Measurements from ENCODE around the gene KCNE3.
A peak's percentile ranks its signal among the peaks of the same experiment; 100 is the strongest.

The KCNE3 gene

DNA sequence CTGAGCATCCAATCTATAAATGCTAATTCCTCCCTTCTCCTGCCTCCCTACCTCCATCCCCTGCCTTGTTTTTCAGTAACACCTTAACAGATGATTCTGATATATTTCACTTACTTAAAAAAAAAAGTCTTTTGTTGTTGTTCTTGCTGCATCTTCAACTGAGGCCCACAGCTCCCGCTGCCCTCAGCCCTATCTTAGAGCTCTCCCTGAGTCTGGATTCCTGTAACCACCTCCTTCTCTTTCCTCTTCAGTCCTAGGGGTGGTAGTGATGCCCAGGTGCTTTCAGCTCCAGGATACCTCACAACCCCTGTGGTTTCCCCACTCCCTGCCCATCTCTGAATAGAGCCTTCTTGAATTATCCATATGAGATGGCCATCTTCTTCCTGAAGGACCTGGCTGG lies 3.7 kb upstream of the KCNE3 start:
- no peak for DNase-seq

DNA sequence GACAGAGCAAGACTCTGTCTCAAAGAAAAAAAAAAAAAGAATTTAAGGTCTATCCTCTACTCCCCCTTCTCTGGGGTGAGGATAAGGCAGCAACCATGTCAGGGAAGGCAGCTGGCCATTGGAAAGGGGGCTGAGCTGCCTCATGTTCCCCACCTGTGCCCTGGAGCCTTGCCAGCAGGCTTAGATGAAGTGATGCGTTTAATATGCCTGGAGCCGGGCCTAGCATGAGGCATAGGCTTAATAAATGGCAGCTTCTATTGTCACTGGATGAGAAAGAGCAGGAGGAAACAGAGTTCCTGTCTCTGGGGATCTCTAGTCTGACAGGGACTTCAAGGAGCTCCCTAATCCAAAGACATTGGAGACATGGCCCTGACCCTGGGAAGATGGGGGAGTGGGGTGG lies 3.2 kb upstream of the KCNE3 start:
- no peak for DNase-seq

DNA sequence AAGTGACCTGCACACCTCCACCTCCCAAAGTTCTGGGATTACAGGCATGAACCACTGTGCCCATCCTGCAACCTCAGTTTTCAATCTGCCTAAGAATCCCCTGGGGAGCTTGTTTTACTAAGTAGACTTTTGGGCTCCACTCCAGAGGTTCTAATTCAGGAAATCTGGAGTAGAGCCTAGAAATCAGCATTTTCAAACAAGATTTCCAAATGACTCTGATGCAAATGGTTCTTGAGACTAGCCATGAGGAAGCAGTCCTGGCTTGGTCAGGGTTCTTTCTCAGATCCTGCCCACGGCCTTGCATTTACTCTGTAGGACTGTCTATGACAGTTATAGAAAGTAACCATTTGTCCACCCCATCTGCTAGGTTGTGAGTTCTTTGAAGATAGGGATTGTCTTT lies 1.6 kb upstream of the KCNE3 start:
- DNase-seq = no peak

DNA sequence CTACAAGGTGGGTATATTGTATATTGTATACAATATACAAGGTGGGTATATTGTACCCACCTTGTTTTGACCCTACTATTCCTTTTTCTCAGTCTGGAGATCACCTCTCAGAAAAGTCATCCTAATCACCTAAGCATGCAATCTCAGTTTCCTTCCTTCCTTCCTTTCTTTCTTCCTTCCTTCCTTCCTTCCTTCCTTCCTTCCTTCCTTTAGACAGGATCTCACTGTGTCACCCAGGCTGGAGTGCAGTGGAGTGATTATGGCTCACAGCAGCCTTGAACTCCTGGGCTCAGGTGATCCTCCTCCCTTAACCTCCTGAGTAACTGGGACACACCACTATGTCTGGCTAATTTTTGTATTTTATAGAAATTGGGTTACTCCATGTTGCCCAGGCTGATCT lies 1.2 kb upstream of the KCNE3 start:
- DNase-seq = no peak

DNA sequence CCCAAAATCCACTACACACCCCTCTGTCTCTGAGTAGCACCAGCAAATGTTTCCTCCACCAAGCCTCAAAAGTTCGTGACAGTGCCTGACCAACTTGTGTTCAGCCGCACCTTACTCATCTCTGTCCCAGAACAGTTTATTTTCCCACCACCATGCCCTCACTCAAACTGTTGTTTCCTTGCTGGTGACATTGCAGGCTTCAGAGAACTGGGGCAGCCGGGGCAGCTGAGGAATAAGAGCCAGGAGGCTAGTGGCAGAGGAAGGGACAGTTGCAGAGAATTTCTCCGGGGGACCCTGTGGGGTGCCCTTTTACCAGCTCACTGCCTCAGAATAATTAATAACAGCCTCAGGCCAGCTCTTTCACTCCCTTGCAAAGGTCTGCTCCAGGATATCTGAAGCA lies 709 bp upstream of the KCNE3 start:
- no peak for DNase-seq

DNA sequence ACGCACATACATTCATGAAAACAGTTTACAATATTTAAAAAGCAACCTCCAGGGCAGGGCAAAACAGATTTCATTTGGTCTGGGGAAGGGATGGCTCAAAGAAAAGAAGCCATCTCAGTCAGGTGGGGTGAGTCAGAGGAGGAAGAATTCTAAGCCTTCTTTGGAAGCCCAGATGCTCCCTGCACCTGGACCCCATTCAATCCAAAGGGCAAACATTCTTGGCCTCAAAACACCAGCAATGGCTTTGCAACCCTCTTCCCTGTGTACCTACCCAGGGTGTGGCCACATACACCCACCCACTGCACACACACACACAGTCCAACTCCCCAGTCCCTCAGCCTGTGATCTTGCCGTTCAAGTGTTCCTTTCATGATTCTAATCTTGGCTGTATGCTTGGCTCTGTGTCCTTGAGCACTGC lies 2.0 kb downstream of the KCNE3 start:
- DNase-seq = no peak

DNA sequence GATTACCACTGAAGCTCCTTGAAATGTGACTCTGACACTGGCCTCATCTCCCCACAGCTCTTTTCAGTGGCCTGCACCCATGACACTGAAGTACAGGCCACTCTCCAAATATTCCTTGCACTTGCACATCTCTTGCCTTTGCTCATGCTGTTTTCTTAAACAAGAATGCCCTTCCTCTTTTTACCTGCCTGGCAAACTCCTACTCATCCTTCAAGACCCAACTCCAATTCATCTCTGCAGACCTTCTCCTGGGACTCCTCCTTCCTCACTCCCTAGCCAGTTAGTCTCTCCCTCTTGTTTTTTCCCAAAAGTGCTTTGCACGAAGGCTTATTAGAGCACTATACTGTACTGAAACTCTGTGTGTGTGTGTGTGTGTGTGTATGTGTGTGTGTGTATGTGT lies 2.6 kb downstream of the KCNE3 start:
- DNase-seq = no peak

DNA sequence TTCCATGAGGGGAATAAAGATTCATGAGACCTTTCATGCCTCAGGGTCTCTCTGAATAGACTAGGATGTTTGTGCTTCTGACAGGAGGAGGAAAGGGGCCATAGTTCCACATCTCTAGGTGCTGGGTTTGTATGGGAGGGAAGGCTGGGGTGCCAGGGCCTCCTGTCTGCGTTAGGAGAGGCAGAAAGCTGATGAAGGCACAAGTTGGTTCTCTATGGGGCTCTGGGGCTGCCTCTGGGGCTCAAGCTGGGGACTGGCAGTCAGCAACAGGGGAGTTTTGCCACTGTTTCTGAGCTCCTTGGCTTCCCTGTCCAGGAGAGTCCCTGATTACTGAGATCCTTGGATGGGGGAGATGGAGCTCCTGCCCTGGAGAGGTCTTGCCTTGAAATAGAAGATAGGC lies 4.1 kb downstream of the KCNE3 start:
- no peak for DNase-seq

DNA sequence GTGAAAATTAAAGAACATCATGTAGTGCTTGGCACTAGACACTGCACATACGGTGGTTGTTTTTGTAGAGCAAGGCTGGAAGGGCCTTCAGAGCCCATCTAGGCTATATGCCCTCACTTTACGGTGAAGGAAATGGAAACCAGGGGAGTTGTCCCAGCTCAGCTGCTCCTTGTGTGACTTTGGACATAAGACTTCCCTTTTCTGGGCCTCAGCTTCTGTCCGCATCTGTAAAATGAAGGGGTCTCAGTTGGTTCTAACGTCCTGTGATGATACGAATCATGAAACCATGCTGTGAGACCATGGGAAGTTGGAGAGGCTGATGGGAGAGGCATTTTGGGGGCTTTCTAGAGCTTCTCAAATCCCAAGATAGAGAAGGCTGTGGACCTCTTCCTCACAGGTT lies 4.7 kb downstream of the KCNE3 start:
- no peak for DNase-seq

DNA sequence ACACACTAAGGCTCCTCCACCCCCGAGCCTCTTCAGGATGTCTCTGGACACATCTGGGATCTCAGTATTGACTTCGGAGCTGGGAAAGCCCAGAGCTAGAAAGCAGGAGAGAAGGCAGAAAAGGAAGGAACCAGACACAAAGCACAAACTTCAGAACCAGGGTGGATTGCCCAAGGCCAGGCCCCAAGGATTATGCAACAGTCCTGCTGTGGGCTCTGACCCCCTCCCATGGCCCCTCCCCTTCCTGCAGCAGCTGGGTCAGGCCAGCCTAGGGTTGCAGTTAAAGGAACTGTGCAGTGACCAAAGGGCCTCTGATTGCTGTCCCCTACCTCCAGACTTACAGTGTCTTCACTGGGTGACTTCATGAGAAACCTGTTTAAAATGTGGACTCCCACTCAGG lies 5.3 kb downstream of the KCNE3 start:
- peak; percentile 31 for DNase-seq

DNA sequence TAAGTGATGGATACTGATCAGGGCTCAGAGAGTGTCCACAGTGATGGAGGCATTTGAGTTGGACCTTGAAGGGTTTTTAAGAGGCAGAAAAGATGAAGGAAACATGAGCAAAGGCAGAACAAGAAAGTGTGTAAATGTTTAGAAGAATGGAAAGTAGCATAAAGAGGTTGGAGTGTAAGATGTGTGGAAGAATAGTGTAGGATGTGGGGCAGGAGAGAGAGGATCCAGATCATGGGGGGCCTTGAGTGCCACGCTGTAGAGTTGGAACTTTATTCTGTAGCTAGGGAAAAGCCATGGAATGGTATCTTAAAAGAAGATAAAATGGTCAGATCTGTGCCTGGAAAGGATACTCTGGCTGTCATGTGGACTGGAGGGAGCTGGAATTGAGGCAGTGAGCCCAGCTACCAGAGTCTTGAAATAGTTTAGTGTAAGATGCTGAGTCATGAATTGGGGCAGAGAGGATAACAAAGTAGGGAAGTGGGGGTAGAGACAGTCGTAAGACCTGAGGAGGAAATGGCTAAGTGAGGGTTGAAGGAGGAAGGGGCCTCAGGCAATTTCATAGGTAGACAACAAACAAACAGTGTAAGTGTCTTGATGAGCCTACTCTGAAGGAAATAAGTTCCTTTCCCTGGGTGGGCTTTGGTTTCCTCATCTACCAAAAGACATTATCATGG lies 6.7 kb downstream of the KCNE3 start:
- peak; percentile 40 for DNase-seq

DNA sequence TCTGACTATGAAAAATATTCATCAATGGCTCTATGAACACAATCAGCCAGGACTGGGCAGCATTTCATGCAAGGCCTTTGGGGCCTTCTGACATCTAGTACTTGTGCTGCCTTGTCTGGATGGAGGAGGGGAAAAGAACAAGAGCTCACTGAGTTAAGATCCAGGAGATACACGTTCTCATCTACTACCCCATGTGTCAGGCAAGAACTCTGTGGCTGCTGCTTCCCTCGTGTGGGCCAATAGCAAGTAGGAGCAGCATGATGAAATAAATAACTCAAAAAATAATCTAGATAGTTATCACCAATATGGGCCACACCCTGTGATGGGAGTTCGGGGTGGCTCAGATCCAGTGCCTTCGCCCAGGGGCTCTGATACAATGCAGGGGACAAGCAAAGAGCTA lies 7.3 kb downstream of the KCNE3 start:
- DNase-seq = no peak

DNA sequence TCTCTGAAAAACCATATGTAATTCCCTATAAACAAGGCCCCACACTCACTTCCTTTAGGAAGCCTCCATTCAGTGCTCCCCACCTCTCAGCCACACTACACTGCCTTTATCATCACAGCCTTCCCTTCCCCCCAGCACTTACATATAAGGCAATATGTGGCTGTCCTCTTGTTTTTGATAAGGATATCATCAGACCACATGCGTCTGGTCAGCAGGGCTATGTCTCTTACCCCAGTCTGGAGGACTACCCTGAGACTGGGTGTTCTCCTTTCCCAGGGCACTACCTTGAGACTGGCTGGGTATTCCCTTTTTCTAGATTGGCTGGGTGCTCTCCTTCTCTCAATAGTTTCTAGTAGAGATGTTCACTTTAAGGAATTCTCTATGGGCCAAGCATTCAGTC lies 7.8 kb downstream of the KCNE3 start:
- DNase-seq = no peak

DNA sequence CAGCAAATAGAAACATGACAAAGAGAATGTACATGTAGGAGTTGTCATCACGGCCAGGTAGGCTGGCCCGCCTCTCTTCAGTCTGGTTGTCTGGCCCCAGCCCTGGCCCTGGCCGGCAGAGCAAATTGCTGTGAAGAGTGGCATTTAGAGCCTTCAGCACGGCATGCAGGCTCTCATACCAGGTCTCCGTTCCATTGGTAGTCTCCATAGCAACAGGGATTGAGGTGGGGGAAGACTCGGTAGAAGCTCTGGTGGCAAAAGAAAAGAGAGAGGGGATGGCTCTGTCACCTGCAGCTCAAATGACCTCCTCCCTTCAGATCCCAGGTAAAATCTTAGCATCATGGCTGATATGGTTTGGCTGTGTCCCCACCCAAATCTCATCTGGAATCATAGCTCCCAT lies 10.0 kb downstream of the KCNE3 start:
- no peak for DNase-seq

DNA sequence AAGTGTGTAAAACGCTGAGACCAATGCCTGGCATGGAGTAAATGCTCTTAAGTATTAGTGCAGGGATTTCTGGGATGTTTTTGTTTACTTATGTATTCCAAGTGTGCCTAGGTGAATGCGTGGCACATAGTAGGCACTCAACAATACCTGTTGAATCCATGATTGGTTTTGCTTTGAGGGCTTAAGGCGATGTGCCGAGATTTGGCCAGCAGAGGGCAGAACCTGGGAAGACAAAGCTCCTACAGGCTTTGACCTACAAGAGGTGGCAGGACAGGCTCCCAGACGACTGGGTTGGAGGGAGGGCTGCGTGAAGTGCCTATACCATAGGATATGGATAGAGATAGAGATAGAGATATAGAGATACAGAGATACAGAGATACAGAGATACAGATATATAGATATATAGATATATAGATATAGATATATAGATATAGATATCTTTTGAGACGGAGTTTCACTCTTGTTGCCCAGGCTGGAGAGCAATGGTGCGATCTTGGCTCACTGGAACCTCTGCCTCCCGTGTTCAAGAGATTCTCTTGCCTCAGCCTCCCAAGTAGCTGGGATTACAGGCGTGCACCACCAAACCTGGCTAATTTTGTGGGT lies 13.9 kb downstream of the KCNE3 start:
- DNase-seq = peak; percentile 47

DNA sequence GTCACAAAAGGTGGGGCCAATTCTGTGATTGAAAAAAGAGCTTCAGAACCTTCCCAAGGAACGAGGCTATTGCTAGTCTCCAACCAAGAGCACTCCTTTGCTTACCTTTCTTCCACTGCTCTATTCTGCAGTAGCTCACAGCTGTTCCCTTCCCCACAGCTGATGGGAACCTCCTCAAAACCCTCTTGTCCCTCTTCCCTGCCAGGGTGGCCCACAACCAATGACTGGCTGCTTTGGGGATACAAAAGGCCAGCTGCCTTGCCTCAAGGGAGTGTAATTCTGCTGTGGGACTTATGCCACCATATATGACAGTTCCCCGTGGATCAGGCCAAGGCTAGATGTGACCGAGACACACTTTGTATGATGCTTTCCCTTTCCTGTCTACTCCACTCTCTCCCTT lies 15.0 kb downstream of the KCNE3 start:
- DNase-seq = no peak

DNA sequence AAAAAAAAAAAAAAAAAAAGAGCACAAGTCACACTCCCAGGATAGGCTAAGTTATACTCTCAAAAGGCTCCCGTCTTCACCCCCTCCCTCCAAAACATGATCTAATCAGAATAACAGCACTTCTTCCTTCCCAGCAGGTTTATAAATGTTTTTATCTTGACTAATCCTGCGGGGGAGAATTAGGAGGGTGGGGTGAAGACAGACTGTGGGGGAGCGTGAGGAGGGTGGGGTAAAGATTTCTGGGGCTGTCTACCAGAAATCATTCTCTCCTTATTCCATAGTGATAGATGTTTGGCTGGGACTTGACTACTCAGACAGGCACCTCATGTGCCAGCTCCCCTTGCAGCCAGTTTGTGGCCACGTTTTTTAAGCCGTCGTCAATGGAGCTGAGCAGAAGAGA lies 17.0 kb downstream of the KCNE3 start:
- no peak for DNase-seq

DNA sequence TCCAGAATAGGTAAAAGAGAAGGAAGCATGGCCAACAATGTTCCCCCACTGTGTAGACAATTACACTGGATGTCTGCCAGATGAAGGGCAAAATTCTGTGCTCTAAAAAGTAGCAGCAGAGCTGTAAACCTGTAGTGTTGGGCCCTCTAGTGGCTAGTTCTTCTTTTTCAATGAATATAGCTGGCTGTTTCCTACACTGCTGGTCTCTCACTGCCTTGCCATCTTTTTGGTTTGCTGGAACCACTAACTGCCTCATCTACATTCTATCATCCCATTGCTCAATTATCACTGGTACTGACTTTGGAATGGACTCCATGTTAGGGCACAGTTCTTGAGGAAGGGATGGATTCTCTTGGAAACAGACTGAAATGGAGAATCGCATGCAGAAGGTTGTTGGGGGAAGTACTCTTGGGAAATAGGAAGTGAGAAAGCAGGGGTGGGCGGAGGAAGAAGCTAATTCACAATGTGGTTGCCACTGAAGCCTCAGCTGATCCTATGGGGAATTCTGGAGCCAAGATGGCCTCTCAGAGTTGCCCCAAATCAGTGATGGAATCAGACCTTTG lies 17.9 kb downstream of the KCNE3 start:
- DNase-seq = peak; percentile 91

DNA sequence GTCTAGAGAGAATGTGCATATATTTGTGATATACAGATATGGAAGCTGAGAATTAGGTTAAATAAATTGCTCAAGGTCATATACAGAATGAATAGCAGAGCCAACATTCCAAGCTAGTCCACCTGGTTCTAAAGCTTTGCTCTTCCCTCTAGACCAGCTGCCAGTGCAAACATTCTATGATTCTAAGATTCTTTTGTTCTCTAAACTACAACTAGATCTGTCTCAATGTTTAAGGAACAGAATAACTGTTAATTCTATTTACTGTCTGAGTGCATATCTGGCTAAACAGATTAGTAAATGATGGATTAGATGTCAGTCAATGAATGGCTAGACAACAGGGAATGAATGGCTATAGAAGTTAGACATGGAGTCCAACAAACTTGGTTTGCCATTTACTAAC lies 19.6 kb downstream of the KCNE3 start:
- DNase-seq = no peak

DNA sequence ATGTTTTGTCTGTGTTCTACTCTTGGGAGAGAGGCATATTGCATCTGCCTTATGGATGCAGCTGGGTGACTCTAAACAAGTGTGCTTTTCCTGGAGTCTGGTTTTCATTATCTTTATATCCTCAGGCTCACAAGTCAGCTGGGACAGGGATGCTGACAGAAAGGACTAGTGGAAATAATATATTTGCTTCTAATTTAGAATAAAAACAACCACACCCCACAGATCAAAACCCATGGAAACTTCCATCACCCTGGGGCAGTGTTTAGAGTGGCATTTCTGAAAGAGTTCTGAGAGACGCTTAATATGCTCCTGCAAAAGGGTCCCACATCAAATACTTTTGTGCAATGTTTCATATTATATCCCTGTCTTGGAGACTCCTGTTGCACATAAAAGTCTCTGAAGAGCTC lies 20.8 kb downstream of the KCNE3 start:
- no peak for DNase-seq

DNA sequence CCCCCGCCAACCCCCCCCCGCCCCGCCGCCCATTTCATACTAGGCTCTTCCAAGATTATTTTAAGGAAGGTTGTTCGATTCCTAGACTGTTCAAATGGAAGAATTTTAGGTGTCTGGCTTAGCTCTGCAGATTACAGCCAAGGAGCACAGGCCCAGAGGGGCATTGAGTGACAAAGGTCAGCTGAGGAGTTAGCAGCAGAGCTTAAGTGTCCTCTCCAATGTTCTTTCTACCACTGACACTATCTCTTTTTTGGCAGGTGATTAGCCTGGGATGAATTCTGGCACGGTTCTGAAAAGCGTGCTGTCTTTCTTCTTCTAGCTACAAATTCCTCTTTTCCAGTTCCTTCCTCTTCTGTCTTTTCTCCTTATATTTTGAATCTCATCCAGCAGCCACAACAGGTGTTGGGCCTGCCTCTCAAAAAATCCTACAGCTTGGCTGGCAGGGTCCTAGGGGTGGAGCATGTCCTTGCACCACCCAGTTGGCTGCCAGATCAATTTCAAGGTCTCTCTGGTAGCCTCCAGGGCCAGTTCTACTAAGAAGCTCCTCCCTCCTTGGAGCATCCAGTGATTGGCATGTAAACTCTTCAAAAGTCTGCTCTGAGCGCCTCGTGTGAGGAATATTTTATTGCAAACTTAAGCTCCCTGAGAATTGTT lies 23.0 kb downstream of the KCNE3 start:
- DNase-seq = no peak

DNA sequence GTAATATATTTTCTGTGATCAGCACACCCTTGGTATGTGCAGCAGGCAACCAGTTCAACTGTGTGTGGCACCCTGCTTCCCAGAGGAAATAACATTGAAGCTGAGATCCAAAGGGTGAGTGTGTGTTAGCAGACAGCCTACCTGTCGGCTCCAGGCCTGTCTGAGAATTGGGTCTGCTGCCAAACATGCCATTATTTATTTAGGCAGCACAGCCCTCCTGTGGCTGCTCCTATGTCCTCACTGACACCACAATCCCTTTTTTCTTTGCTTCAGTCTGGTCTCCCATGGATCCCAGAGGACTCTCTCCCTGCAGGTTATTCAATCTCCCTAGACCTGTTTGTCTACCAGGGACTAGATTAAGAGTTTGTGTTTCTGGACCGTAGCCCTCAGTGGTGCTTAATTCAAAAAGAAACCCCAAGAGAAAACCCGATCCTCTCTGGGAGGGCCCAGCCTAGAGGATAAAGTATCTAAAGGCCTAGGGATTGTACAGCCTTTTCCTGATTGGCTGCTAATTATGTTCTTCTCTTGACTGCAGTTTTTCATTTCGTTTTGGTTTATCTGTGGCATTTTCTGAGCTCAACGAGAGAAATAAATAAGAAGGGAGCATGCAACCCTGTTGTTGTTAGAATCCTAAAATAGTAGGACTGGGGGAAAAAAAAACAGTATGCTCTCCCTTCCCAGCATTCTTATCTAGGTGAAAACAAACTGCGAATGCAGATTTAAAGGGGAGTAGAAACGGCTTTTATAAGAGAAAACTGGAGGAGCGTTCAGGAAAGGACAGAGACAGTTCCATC lies 24.1 kb downstream of the KCNE3 start:
- DNase-seq = no peak

DNA sequence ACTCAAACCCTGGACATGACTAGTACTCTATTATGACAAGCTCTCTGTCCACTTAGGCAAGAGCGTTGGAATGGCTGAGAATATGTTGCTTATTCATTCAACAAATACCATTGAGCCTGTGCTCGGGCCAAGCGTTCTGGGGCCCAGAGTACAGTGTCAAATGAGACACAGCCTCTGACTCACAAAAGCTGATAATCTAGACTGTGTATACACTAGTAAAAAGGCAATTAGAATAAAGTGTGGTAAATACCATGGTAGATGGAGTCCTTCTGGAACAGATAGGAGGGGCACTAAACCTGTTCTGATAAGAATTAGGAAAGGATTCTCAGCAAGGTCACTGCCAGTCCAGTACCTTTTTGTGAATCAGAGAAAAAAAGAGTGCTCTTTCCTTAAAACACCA lies 24.7 kb downstream of the KCNE3 start:
- no peak for DNase-seq

DNA sequence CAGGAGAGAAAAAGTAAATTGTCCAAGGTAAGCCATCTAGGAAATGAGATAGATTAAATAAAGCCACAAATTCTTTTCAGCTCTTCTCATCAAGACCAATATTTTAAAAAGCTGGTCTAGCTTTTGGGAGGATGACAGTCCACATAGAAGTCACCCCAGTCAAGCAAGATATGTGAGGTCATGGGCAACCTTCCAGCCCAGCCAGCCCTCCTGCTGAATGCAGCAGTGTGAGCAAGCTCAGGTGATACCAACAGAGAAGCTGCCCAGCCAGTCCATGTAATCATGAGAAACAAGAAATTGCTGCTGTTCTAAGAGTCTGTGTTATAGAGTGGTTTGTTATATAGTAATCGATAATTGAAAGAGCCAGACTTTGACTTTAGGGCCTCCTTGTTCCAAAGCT lies 28.7 kb downstream of the KCNE3 start:
- no peak for DNase-seq
